ENCODE measurements around the gene ATP6V1G2.

DNA sequence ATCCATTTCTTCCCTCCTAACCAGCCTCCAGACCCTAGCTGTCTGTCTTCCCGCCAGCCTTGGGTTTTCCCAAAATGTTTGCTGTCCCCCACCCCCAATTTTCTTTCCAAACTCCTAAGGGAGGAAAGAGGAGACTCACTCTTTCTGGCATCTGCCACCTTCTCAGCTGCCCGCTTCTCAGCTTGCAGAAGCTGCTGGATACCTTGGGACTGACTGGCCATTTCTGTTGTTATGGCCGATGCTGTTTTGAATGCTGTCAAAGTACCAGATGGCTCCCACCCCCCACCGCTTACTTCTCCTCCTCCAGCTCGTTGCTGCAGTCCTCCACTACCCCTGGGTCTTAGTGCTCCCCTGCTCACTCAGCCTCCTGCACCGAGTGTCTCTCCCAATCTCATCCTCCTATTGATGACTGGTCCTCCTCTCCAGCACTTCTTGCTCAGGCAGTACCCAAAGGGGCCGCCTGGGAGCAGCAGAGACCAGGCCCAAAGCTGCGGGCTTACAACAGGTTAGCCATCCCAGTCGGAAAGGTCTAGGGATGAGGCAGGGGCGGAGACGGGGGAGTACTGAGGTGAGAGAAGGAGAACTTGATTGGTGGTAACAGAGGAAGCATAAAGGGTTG is at the start of gene ATP6V1G2:
- TF ChIP-seq, protein P1, sequence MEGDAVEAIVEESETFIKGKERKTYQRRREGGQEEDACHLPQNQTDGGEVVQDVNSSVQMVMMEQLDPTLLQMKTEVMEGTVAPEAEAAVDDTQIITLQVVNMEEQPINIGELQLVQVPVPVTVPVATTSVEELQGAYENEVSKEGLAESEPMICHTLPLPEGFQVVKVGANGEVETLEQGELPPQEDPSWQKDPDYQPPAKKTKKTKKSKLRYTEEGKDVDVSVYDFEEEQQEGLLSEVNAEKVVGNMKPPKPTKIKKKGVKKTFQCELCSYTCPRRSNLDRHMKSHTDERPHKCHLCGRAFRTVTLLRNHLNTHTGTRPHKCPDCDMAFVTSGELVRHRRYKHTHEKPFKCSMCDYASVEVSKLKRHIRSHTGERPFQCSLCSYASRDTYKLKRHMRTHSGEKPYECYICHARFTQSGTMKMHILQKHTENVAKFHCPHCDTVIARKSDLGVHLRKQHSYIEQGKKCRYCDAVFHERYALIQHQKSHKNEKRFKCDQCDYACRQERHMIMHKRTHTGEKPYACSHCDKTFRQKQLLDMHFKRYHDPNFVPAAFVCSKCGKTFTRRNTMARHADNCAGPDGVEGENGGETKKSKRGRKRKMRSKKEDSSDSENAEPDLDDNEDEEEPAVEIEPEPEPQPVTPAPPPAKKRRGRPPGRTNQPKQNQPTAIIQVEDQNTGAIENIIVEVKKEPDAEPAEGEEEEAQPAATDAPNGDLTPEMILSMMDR (IDR thresholded peaks at IDR 0.05), result peak; percentile 91 to 98 (median 94)
- no peak for TF ChIP-seq POLR2A (IDR thresholded peaks at IDR 0.05)
